ENCODE data around the gene CSKMT.
"Not testable (repeated sequence)": the region's sequence is repeated elsewhere in the genome, so short reads cannot be mapped to it uniquely, and the experiment has no call there.

The CSKMT gene

GRCh38 chr11:62671608-62672389 is 6.7 kb downstream of the CSKMT start, which contains the start of the genes LBHD1 and UQCC3:
TSS of gene LBHD1 (minus strand) at chr11:62672267. CDS start at chr11:62670031, 2,236 bp downstream.
TSS of gene UQCC3 (plus strand) at chr11:62671673. CDS start at chr11:62671746, 73 bp downstream.
- DNase-seq, result peak; percentile 86
- H3K27ac Mint-ChIP-seq, result peak within 1 kb of the TSS; percentile 97
- H3K36me3 Mint-ChIP-seq (ENCODE audit: low read depth), result peaks cover 57% of the 10 kb centered on the region
- no peaks in the 10 kb centered on the region for H3K27me3 Mint-ChIP-seq
- no peaks in the 10 kb centered on the region for H3K9me3 Mint-ChIP-seq
- peak within 1 kb of the TSS; percentile 95 for H3K4me3 Mint-ChIP-seq
- H3K4me1 Mint-ChIP-seq, result peaks cover 63% of the 10 kb centered on the region
- ATAC-seq, result peak; percentile 92

- Mint-ChIP-seq H3K36me3 (ENCODE audit: low read depth) (peaks cover 62% of the 10 kb centered on the region), H3K4me3 (peak overlapping the region; percentile 95), H3K27ac (peak overlapping the region; percentile 97), H3K27me3 (no peaks in the 10 kb centered on the region), H3K4me1 (peaks cover 63% of the 10 kb centered on the region), H3K9me3 (no peaks in the 10 kb centered on the region)
- ATAC-seq (no peak), DNase-seq (no peak)
These were observed 8.0 kb downstream of the CSKMT start for GRCh38 chr11:62673196-62673525.

GRCh38 chr11:62675415-62675814 is 10.3 kb downstream of the CSKMT start:
- not testable (repeated sequence) for DNase-seq, H3K9me3 Mint-ChIP-seq, H3K4me3 Mint-ChIP-seq, H3K27me3 Mint-ChIP-seq, H3K27ac Mint-ChIP-seq, ATAC-seq
- H3K36me3 Mint-ChIP-seq (ENCODE audit: low read depth), result peaks cover 49% of the 10 kb centered on the region
- H3K4me1 Mint-ChIP-seq, result peaks cover 61% of the 10 kb centered on the region

- Mint-ChIP-seq H3K36me3 (ENCODE audit: low read depth) (peaks cover 38% of the 10 kb centered on the region), H3K27ac (peak overlapping the region; percentile 74), H3K27me3 (no peaks in the 10 kb centered on the region), H3K9me3 (no peaks in the 10 kb centered on the region), H3K4me1 (peaks cover 61% of the 10 kb centered on the region), H3K4me3 (peak overlapping the region; percentile 48)
- DNase-seq, result no peak
- no peak for ATAC-seq
These were observed 11.6 kb downstream of the CSKMT start for GRCh38 chr11:62676698-62677097.

GRCh38 chr11:62677156-62677555 is 12.0 kb downstream of the CSKMT start:
- Mint-ChIP-seq H3K4me3 (peak overlapping the region; percentile 48), H3K9me3 (no peaks in the 10 kb centered on the region), H3K4me1 (peaks cover 59% of the 10 kb centered on the region), H3K27me3 (no peaks in the 10 kb centered on the region), H3K27ac (peak overlapping the region; percentile 74), H3K36me3 (ENCODE audit: low read depth) (peaks cover 37% of the 10 kb centered on the region)
- DNase-seq (no peak), ATAC-seq (no peak)

- Mint-ChIP-seq H3K4me1 (peaks cover 54% of the 10 kb centered on the region), H3K36me3 (ENCODE audit: low read depth) (peaks cover 31% of the 10 kb centered on the region), H3K27me3 (no peaks in the 10 kb centered on the region), H3K9me3 (no peaks in the 10 kb centered on the region), H3K27ac (peak overlapping the region; percentile 93), H3K4me3 (peak overlapping the region; percentile 86)
- DNase-seq, result no peak
- ATAC-seq, result no peak
These were observed 12.6 kb downstream of the CSKMT start for GRCh38 chr11:62677714-62678113.

GRCh38 chr11:62678433-62678769 is 13.3 kb downstream of the CSKMT start:
- Mint-ChIP-seq H3K4me1 (peaks cover 47% of the 10 kb centered on the region), H3K4me3 (peak overlapping the region; percentile 86), H3K27ac (peak overlapping the region; percentile 93), H3K36me3 (ENCODE audit: low read depth) (peaks cover 24% of the 10 kb centered on the region), H3K27me3 (no peaks in the 10 kb centered on the region), H3K9me3 (no peaks in the 10 kb centered on the region)
- ATAC-seq (no peak), DNase-seq (no peak)

- Mint-ChIP-seq H3K27me3 (no peaks in the 10 kb centered on the region), H3K4me1 (peaks cover 42% of the 10 kb centered on the region), H3K4me3 (peak within 1 kb of the TSS; percentile 86), H3K36me3 (ENCODE audit: low read depth) (peaks cover 24% of the 10 kb centered on the region), H3K9me3 (no peaks in the 10 kb centered on the region), H3K27ac (peak within 1 kb of the TSS; percentile 93)
- ATAC-seq, result peak; percentile 79
- DNase-seq, result peak; percentile 89
These were observed 13.9 kb downstream of the CSKMT start, which contains the start of gene UBXN1 for GRCh38 chr11:62678770-62679696. TSS of gene UBXN1 (minus strand) at chr11:62679073. CDS start at chr11:62678923, 150 bp downstream.

- peaks cover 40% of the 10 kb centered on the region for H3K4me1 Mint-ChIP-seq
- ATAC-seq, result peak; percentile 86
- H3K27ac Mint-ChIP-seq, result peak overlapping the region; percentile 56
- no peak for DNase-seq
- no peaks in the 10 kb centered on the region for H3K27me3 Mint-ChIP-seq
- peaks cover 18% of the 10 kb centered on the region for H3K36me3 Mint-ChIP-seq (ENCODE audit: low read depth)
- no peaks in the 10 kb centered on the region for H3K9me3 Mint-ChIP-seq
- H3K4me3 Mint-ChIP-seq, result no peak overlapping the region
These were observed 15.7 kb downstream of the CSKMT start for GRCh38 chr11:62680825-62681240.

GRCh38 chr11:62682518-62682917 is 17.4 kb downstream of the CSKMT start:
- peaks cover 8% of the 10 kb centered on the region for H3K36me3 Mint-ChIP-seq (ENCODE audit: low read depth)
- H3K4me3 Mint-ChIP-seq, result no peak overlapping the region
- H3K4me1 Mint-ChIP-seq, result peaks cover 28% of the 10 kb centered on the region
- peaks cover 4% of the 10 kb centered on the region for H3K27me3 Mint-ChIP-seq
- no peak overlapping the region for H3K27ac Mint-ChIP-seq
- DNase-seq, result no peak
- ATAC-seq, result no peak
- no peaks in the 10 kb centered on the region for H3K9me3 Mint-ChIP-seq

GRCh38 chr11:62687508-62688396 is 22.6 kb downstream of the CSKMT start:
- Mint-ChIP-seq H3K4me3 (no peak overlapping the region), H3K4me1 (no peaks in the 10 kb centered on the region), H3K36me3 (ENCODE audit: low read depth) (peaks cover 22% of the 10 kb centered on the region), H3K27me3 (peaks cover 8% of the 10 kb centered on the region), H3K27ac (no peak overlapping the region), H3K9me3 (no peaks in the 10 kb centered on the region)
- DNase-seq (no peak), ATAC-seq (no peak)

GRCh38 chr11:62688491-62688890 is 23.4 kb downstream of the CSKMT start:
- no peaks in the 10 kb centered on the region for H3K9me3 Mint-ChIP-seq
- peaks cover 8% of the 10 kb centered on the region for H3K27me3 Mint-ChIP-seq
- H3K4me3 Mint-ChIP-seq, result no peak overlapping the region
- no peak overlapping the region for H3K27ac Mint-ChIP-seq
- peaks cover 24% of the 10 kb centered on the region for H3K36me3 Mint-ChIP-seq (ENCODE audit: low read depth)
- DNase-seq (no peak), ATAC-seq (no peak)
- H3K4me1 Mint-ChIP-seq, result no peaks in the 10 kb centered on the region

GRCh38 chr11:62689421-62690183 is 24.5 kb downstream of the CSKMT start, which contains the start of gene LRRN4CL:
TSS of gene LRRN4CL (minus strand) at chr11:62689530. CDS start at chr11:62688508, 1,022 bp downstream.
- H3K9me3 Mint-ChIP-seq, result no peaks in the 10 kb centered on the region
- peaks cover under 1% of the 10 kb centered on the region for H3K4me1 Mint-ChIP-seq
- DNase-seq (no peak), ATAC-seq (no peak)
- H3K36me3 Mint-ChIP-seq (ENCODE audit: low read depth), result peaks cover 24% of the 10 kb centered on the region
- peaks cover 8% of the 10 kb centered on the region for H3K27me3 Mint-ChIP-seq
- no peak within 1 kb of the TSS for H3K4me3 Mint-ChIP-seq
- no peak within 1 kb of the TSS for H3K27ac Mint-ChIP-seq

Measured in activated naive CD8-positive, alpha-beta T cell treated with anti-CD3 and anti-CD28 coated beads, Interleukin-2, amount 50 U/mL, for 24 hours (primary cell).